HG02571 (cell line): ENCODE measurements around the gene NAALADL2.
"Not testable (repeated sequence)": the region's sequence is repeated elsewhere in the genome, so short reads cannot be mapped to it uniquely, and the experiment has no call there.

ENCODE experiments used
- ATAC-seq: cut with Tn5 transposase; IDR thresholded peaks from one replicate; pipeline ENCODE4 v1.9.1; 2021; ENCODE audit warnings: mild to moderate bottlenecking, moderate library complexity; ENCODE audit not compliant: unreplicated experiment

The NAALADL2 gene

GRCh38 chr3:175614107-175614506 is 755.0 kb downstream of the NAALADL2 start:
- not testable (repeated sequence) for ATAC-seq

- no peak for ATAC-seq
These were observed 758.1 kb downstream of the NAALADL2 start for GRCh38 chr3:175617247-175617646.

- ATAC-seq: no peak
These were observed 760.2 kb downstream of the NAALADL2 start for GRCh38 chr3:175619369-175619768.

- ATAC-seq: no peak
These were observed 761.0 kb downstream of the NAALADL2 start for GRCh38 chr3:175620093-175620492.

- no peak for ATAC-seq
These were observed 761.4 kb downstream of the NAALADL2 start for GRCh38 chr3:175620532-175620931.

- ATAC-seq: no peak
These were observed 781.8 kb downstream of the NAALADL2 start for GRCh38 chr3:175640958-175641357.

GRCh38 chr3:175646865-175647264 is 787.7 kb downstream of the NAALADL2 start:
- no peak for ATAC-seq

- no peak for ATAC-seq
These were observed 789.8 kb downstream of the NAALADL2 start for GRCh38 chr3:175648899-175649298.

- ATAC-seq: no peak
These were observed 792.6 kb downstream of the NAALADL2 start for GRCh38 chr3:175651716-175652115.

GRCh38 chr3:175655351-175655750 is 796.2 kb downstream of the NAALADL2 start:
- no peak for ATAC-seq

GRCh38 chr3:175656461-175656860 is 797.3 kb downstream of the NAALADL2 start:
- ATAC-seq: no peak

GRCh38 chr3:175659670-175660350 is 800.7 kb downstream of the NAALADL2 start:
- ATAC-seq: no peak

GRCh38 chr3:175662815-175663214 is 803.7 kb downstream of the NAALADL2 start:
- no peak for ATAC-seq

- ATAC-seq: no peak
These were observed 805.8 kb downstream of the NAALADL2 start for GRCh38 chr3:175664911-175665310.

- ATAC-seq: no peak
These were observed 809.2 kb downstream of the NAALADL2 start for GRCh38 chr3:175668300-175668699.

GRCh38 chr3:175670557-175670956 is 811.4 kb downstream of the NAALADL2 start:
- ATAC-seq: no peak

- ATAC-seq: no peak
These were observed 813.1 kb downstream of the NAALADL2 start for GRCh38 chr3:175672119-175672689.

- ATAC-seq: no peak
These were observed 820.4 kb downstream of the NAALADL2 start for GRCh38 chr3:175679568-175679967.

GRCh38 chr3:175692256-175692655 is 833.1 kb downstream of the NAALADL2 start:
- ATAC-seq: no peak

- ATAC-seq: no peak
These were observed 836.1 kb downstream of the NAALADL2 start for GRCh38 chr3:175695251-175695650.

GRCh38 chr3:175702956-175703355 is 843.8 kb downstream of the NAALADL2 start:
- no peak for ATAC-seq

- no peak for ATAC-seq
These were observed 845.4 kb downstream of the NAALADL2 start for GRCh38 chr3:175704366-175705055.
